K562 treated with DMSO at 1 percent for 48 hours (cell line): ENCODE results near the gene WDR5. TPM values are rescaled to one million over a fixed set of nuclear protein-coding genes. Genes with fewer than 3 reads are reported as not detected.

ENCODE experiments used
- total RNA-seq: library from RNA; unstranded; fragments of 300-600 nt; gene quantifications from 2 replicates; pipeline ENCODE4 v1.2.3, GENCODE V29; 2022; ENCODE audit warnings: low replicate concordance; ENCODE audit errors: extremely low read depth

Gene WDR5
- not detected in 2 replicates for total RNA-seq

DNA sequence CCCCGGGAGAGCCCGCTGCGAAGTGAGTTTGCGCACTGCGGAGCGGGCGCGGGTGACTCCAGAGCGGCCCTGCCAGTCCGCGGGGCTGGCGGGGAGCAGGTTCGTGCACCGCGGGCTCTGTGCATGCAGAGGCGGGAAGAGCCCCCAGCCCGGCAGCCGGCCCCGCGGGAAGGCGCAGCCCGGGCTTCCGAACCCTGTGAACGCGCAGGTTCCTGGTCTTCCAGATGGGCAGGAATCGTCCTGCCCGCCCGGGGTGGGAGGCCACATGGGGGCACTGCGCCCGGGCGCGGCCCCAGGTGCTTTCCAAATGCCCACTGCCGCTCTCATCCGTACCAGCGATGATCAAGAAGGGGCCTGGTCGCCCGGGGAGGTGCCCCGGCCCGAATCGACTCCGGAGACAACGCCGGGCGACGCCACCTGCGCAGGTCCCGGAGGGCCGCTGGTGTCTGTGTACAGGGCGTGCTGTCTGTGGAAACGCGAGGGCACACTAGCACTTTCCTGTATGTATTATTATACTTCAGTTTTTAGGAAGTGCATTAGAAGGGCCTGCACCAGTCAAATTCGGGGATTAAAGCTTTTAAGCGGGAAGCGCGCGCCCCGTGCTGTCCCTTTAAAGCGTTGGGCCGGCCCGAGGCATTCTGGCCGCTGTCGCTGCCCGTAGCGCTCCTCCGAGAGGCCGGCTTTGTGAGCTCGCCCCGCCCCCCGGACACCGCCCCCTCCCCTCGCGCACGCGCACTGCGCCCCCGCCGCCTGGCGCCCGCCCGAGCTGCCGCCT, at the start of gene WDR5:
Gene WDR5 (plus strand): TSS at position 740 of the 775 bp plus-strand sequence. CDS start 3,796 bp downstream, outside the sequence.

Other genes with a start within 250 kb of the WDR5 start
- not detected in 2 replicates for gene VAV2, start 143.8 kb upstream of the WDR5 start, total RNA-seq
- gene BRD3OS, start 110.6 kb upstream of the WDR5 start, total RNA-seq = not detected in 2 replicates
- gene BRD3, start 68.1 kb upstream of the WDR5 start, total RNA-seq = not detected in 2 replicates
- not detected in 2 replicates for gene RNU6ATAC, start 28.5 kb downstream of the WDR5 start, total RNA-seq
- gene RXRA, start 190.4 kb downstream of the WDR5 start, total RNA-seq = not detected in 2 replicates